ENCODE data around the gene ACR.

DNA sequence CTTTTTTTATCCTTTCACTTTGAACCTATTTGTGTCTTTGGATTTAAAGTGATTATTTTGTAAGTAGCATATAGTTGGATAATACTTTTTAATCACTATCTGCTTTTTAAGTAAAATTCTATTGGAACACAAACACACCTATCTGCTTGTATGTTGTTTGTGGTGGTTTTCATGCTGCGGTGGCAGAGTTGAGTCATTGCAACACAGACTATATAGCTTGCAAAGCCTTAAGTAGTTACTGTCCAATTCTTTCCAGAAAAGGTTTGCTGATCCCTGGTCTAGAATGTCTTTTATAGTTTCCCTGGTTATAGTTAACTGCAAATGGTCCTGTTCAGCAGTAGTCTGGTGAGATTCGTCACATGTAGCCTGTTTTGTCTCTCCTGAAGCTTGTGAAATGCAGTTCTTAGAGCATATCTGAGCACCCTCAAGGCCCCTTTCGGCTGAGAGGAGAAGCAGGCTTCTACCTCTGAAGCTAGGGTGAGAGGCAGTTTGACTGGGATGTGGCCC is 43.9 kb upstream of the ACR start:
- TF ChIP-seq, protein P1, sequence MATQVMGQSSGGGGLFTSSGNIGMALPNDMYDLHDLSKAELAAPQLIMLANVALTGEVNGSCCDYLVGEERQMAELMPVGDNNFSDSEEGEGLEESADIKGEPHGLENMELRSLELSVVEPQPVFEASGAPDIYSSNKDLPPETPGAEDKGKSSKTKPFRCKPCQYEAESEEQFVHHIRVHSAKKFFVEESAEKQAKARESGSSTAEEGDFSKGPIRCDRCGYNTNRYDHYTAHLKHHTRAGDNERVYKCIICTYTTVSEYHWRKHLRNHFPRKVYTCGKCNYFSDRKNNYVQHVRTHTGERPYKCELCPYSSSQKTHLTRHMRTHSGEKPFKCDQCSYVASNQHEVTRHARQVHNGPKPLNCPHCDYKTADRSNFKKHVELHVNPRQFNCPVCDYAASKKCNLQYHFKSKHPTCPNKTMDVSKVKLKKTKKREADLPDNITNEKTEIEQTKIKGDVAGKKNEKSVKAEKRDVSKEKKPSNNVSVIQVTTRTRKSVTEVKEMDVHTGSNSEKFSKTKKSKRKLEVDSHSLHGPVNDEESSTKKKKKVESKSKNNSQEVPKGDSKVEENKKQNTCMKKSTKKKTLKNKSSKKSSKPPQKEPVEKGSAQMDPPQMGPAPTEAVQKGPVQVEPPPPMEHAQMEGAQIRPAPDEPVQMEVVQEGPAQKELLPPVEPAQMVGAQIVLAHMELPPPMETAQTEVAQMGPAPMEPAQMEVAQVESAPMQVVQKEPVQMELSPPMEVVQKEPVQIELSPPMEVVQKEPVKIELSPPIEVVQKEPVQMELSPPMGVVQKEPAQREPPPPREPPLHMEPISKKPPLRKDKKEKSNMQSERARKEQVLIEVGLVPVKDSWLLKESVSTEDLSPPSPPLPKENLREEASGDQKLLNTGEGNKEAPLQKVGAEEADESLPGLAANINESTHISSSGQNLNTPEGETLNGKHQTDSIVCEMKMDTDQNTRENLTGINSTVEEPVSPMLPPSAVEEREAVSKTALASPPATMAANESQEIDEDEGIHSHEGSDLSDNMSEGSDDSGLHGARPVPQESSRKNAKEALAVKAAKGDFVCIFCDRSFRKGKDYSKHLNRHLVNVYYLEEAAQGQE (IDR thresholded peaks at IDR 0.05): no peak
- TF ChIP-seq, protein P2, sequence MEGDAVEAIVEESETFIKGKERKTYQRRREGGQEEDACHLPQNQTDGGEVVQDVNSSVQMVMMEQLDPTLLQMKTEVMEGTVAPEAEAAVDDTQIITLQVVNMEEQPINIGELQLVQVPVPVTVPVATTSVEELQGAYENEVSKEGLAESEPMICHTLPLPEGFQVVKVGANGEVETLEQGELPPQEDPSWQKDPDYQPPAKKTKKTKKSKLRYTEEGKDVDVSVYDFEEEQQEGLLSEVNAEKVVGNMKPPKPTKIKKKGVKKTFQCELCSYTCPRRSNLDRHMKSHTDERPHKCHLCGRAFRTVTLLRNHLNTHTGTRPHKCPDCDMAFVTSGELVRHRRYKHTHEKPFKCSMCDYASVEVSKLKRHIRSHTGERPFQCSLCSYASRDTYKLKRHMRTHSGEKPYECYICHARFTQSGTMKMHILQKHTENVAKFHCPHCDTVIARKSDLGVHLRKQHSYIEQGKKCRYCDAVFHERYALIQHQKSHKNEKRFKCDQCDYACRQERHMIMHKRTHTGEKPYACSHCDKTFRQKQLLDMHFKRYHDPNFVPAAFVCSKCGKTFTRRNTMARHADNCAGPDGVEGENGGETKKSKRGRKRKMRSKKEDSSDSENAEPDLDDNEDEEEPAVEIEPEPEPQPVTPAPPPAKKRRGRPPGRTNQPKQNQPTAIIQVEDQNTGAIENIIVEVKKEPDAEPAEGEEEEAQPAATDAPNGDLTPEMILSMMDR (IDR thresholded peaks at IDR 0.05; ENCODE audit: low read depth, low read length, missing input control): no peak

Data from liver (tissue), 2 donors.